GM18858 (cell line): Measurements from ENCODE around the gene REPS1.

Experiments
- ATAC-seq: cut with Tn5 transposase; IDR thresholded peaks from one replicate; pipeline ENCODE4 v1.9.1; 2021; ENCODE audit not compliant: unreplicated experiment

The REPS1 gene

DNA sequence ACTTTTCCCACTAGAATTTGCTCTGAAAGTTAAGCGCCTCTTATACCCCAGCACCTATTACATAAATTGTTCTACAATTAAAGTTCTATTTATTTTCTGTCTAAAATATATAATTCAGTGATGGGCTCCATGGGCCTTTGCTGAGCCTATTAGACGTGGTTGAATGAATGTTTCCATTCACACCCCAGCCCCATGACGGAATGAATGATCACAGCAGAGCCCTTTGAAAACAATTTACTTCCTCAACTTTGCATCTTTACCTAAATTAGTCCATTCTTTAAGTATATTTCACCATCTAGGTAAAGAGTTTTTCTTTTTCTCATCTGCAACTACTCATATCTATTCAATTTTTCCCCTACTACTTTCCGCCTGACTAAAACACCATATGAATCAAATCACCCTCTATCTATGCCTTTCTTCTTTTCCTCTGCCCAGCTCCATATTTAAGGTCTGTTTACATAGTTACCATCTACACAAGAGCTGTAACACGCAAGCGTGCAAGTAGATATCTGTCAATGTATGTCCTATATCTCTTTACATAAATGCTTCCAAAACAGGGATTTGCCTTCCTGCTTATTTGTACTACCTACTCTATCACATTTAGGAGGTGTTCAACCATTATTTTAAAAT is 122.5 kb downstream of the REPS1 start:
- ATAC-seq, result no peak

DNA sequence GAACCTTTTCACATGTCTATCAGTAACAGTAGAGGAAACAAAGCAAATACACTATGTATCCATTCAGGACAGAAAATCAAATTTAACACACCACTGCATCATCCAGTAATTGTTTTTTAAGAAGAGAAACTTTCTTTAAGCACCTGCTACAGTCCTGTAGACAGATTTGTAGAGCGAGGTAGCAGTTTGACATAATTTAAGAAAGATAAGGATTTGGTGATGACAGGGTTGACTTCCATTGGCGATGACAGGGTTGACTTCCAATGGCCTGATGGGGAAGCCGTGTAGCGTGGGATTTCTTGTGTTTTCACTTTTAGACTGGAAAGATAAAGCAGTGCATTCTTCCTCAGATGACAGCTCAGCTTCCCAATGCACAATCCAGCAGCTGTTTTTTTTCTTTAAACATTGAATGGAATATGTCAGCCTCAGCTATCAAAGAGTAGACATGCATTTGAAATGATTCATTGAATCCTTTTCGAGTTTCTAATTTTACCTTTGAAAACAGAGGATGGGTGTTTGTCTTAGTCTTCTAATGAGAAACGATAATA is 123.6 kb downstream of the REPS1 start:
- no peak for ATAC-seq

DNA sequence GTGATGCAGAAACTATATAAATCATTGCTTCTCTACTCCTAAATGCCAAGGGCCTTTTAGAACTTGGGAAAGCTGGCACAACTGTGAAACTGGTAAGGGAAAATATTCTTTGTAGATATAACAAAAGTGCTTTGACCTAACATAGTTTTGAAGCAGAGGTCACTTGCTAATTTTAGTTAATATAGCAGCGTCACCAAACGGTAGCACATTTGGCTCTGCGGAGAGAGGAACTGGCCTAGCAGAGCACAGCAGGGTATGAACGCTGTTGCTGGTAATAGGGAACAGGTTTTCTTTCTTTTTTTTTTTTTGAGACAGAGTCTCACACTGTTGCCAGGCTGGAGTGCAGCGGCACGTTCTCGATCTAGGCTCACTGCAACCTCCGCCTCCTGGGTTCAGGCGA is 124.7 kb downstream of the REPS1 start:
- ATAC-seq, result no peak

DNA sequence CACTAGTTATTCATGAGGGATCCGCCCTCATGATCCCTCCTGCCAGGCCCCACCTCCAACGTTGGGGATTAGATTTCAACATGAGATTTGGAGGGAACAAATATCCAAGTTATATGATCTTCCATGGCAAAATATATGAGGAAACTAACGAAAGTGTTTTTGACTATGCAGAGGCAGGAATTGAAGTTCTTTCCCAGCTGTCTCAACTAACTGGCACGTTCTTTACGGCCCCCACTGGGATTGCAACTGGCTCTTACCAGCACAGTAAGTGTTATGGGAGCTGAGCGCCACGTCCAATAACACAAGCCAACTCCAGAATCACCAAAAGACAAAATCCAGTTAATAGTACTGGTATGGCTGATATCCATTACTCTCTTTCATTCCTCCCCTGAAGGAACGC is 125.6 kb downstream of the REPS1 start:
- no peak for ATAC-seq

DNA sequence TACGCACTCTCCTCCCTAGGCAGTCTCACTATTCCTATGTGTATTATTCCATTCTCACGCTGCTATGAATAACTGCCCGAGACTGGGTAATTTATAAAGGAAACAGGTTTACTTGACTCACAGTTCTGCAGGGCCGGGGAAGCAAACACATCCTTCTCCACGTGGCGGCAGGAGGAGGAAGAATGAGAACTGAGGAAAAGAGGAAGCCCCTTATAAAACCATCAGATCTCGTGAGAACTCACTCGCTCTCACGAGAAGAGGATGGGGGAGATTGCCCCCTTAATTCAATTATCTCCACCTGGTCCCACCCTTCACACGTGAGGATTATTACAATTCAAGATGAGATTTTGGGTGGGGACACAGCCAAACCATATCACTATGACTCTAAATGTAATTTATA is 130.3 kb downstream of the REPS1 start:
- ATAC-seq, result no peak

DNA sequence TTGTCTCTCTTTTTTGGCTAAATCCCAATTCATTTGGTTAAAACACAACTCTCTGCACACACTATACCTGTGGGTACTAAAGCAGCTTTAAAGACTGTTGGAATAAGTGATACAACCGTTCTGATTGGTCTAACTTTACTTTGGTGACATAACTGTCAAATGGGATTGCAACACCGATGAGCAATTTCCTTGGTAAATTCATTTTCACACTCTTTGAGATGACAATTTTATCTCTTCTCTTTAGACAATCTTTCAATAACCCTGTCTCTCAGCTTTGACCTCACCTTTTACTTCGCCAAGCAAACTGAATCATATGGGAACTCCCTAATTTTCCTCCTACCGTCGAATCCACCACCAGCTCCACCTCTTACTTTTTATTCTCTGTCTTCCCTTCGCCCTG is 131.4 kb downstream of the REPS1 start:
- no peak for ATAC-seq
